Activated naive CD4-positive, alpha-beta T cell treated with anti-CD3 and anti-CD28 coated beads, Interleukin-2, amount 50 U/mL, for 24 hours (primary cell): ENCODE measurements around the gene PLD1.
A peak's percentile ranks its signal among the peaks of the same experiment; 100 is the strongest.

ENCODE experiments used
- H3K27ac Mint-ChIP-seq: one replicate; pipeline ENCODE4 v1.8.0; 2021; ENCODE audit warnings: mild to moderate bottlenecking, mixed read lengths
- H3K27me3 Mint-ChIP-seq: one replicate; pipeline ENCODE4 v1.8.0; 2021; ENCODE audit warnings: mixed read lengths
- H3K36me3 Mint-ChIP-seq: one replicate; pipeline ENCODE4 v1.8.0; 2021; ENCODE audit warnings: mixed read lengths
- H3K4me1 Mint-ChIP-seq: one replicate; pipeline ENCODE4 v1.8.0; 2021; ENCODE audit warnings: mixed read lengths
- H3K4me3 Mint-ChIP-seq: one replicate; pipeline ENCODE4 v1.8.0; 2021; ENCODE audit warnings: mild to moderate bottlenecking, mixed read lengths
- H3K9me3 Mint-ChIP-seq: one replicate; pipeline ENCODE4 v1.8.0; 2021; ENCODE audit warnings: mixed read lengths

Gene PLD1

GRCh38 chr3:171678971-171679492 lies 131.3 kb downstream of the PLD1 start:
- H3K4me1 Mint-ChIP-seq = no peaks in the 10 kb centered on the region
- H3K36me3 Mint-ChIP-seq = no peaks in the 10 kb centered on the region
- H3K27me3 Mint-ChIP-seq = peaks cover 7% of the 10 kb centered on the region
- H3K9me3 Mint-ChIP-seq = no peaks in the 10 kb centered on the region
- H3K27ac Mint-ChIP-seq = no peak overlapping the region
- H3K4me3 Mint-ChIP-seq = no peak overlapping the region

- H3K27me3 Mint-ChIP-seq = no peaks in the 10 kb centered on the region
- H3K4me1 Mint-ChIP-seq = no peaks in the 10 kb centered on the region
- H3K4me3 Mint-ChIP-seq = no peak overlapping the region
- no peak overlapping the region for H3K27ac Mint-ChIP-seq
- no peaks in the 10 kb centered on the region for H3K9me3 Mint-ChIP-seq
- no peaks in the 10 kb centered on the region for H3K36me3 Mint-ChIP-seq
Measured at GRCh38 chr3:171677706-171678105, 132.6 kb downstream of the PLD1 start.

- no peaks in the 10 kb centered on the region for H3K4me1 Mint-ChIP-seq
- no peak overlapping the region for H3K4me3 Mint-ChIP-seq
- no peak overlapping the region for H3K27ac Mint-ChIP-seq
- H3K9me3 Mint-ChIP-seq = no peaks in the 10 kb centered on the region
- H3K27me3 Mint-ChIP-seq = no peaks in the 10 kb centered on the region
- no peaks in the 10 kb centered on the region for H3K36me3 Mint-ChIP-seq
Measured at GRCh38 chr3:171676601-171677175, 133.6 kb downstream of the PLD1 start.

- no peaks in the 10 kb centered on the region for H3K36me3 Mint-ChIP-seq
- H3K4me3 Mint-ChIP-seq = no peak overlapping the region
- H3K9me3 Mint-ChIP-seq = no peaks in the 10 kb centered on the region
Measured at GRCh38 chr3:171673951-171674350, 136.3 kb downstream of the PLD1 start.

GRCh38 chr3:171672538-171672937 lies 137.7 kb downstream of the PLD1 start:
- Mint-ChIP-seq H3K36me3 (no peaks in the 10 kb centered on the region), H3K27ac (no peak overlapping the region), H3K27me3 (no peaks in the 10 kb centered on the region)

More at GRCh38 chr3:171673951-171674350, 136.3 kb downstream of the PLD1 start:
- Mint-ChIP-seq H3K4me1 (no peaks in the 10 kb centered on the region), H3K27ac (no peak overlapping the region), H3K27me3 (no peaks in the 10 kb centered on the region)

GRCh38 chr3:171672124-171672523 lies 138.2 kb downstream of the PLD1 start:
- H3K4me3 Mint-ChIP-seq = no peak overlapping the region
- H3K27ac Mint-ChIP-seq = no peak overlapping the region
- H3K4me1 Mint-ChIP-seq = no peaks in the 10 kb centered on the region
- no peaks in the 10 kb centered on the region for H3K9me3 Mint-ChIP-seq
- no peaks in the 10 kb centered on the region for H3K27me3 Mint-ChIP-seq
- H3K36me3 Mint-ChIP-seq = no peaks in the 10 kb centered on the region

More at GRCh38 chr3:171672538-171672937, 137.7 kb downstream of the PLD1 start:
- no peaks in the 10 kb centered on the region for H3K9me3 Mint-ChIP-seq
- no peak overlapping the region for H3K4me3 Mint-ChIP-seq
- H3K4me1 Mint-ChIP-seq = no peaks in the 10 kb centered on the region

- H3K27ac Mint-ChIP-seq = no peak overlapping the region
- H3K36me3 Mint-ChIP-seq = no peaks in the 10 kb centered on the region
- H3K4me1 Mint-ChIP-seq = no peaks in the 10 kb centered on the region
- no peaks in the 10 kb centered on the region for H3K9me3 Mint-ChIP-seq
- H3K27me3 Mint-ChIP-seq = no peaks in the 10 kb centered on the region
- no peak overlapping the region for H3K4me3 Mint-ChIP-seq
Measured at GRCh38 chr3:171671709-171672108, 138.6 kb downstream of the PLD1 start.

- no peaks in the 10 kb centered on the region for H3K4me1 Mint-ChIP-seq
- H3K36me3 Mint-ChIP-seq = no peaks in the 10 kb centered on the region
- H3K27ac Mint-ChIP-seq = no peak overlapping the region
- peaks cover 5% of the 10 kb centered on the region for H3K27me3 Mint-ChIP-seq
- H3K9me3 Mint-ChIP-seq = no peaks in the 10 kb centered on the region
- H3K4me3 Mint-ChIP-seq = no peak overlapping the region
Measured at GRCh38 chr3:171666516-171666915, 143.8 kb downstream of the PLD1 start.

- Mint-ChIP-seq H3K9me3 (no peaks in the 10 kb centered on the region), H3K4me1 (no peaks in the 10 kb centered on the region), H3K27ac (no peak overlapping the region), H3K36me3 (no peaks in the 10 kb centered on the region), H3K27me3 (peaks cover 6% of the 10 kb centered on the region), H3K4me3 (no peak overlapping the region)
Measured at GRCh38 chr3:171663805-171664204, 146.5 kb downstream of the PLD1 start.

- no peak overlapping the region for H3K4me3 Mint-ChIP-seq
- peak overlapping the region; percentile 5 for H3K27ac Mint-ChIP-seq
- H3K4me1 Mint-ChIP-seq = no peaks in the 10 kb centered on the region
- no peaks in the 10 kb centered on the region for H3K9me3 Mint-ChIP-seq
- H3K27me3 Mint-ChIP-seq = peaks cover 9% of the 10 kb centered on the region
- no peaks in the 10 kb centered on the region for H3K36me3 Mint-ChIP-seq
Measured at GRCh38 chr3:171661484-171661883, 148.8 kb downstream of the PLD1 start.

GRCh38 chr3:171660188-171660587 lies 150.1 kb downstream of the PLD1 start:
- Mint-ChIP-seq H3K36me3 (no peaks in the 10 kb centered on the region), H3K4me3 (no peak overlapping the region), H3K27ac (no peak overlapping the region)

GRCh38 chr3:171658841-171659240 lies 151.4 kb downstream of the PLD1 start:
- Mint-ChIP-seq H3K4me3 (no peak overlapping the region), H3K36me3 (no peaks in the 10 kb centered on the region), H3K4me1 (no peaks in the 10 kb centered on the region), H3K27ac (no peak overlapping the region), H3K27me3 (peaks cover 9% of the 10 kb centered on the region), H3K9me3 (no peaks in the 10 kb centered on the region)

More at GRCh38 chr3:171660188-171660587, 150.1 kb downstream of the PLD1 start:
- Mint-ChIP-seq H3K27me3 (peaks cover 9% of the 10 kb centered on the region), H3K4me1 (no peaks in the 10 kb centered on the region), H3K9me3 (no peaks in the 10 kb centered on the region)

- no peaks in the 10 kb centered on the region for H3K4me1 Mint-ChIP-seq
- H3K27me3 Mint-ChIP-seq = peaks cover 4% of the 10 kb centered on the region
- no peak overlapping the region for H3K4me3 Mint-ChIP-seq
- H3K27ac Mint-ChIP-seq = no peak overlapping the region
- H3K9me3 Mint-ChIP-seq = no peaks in the 10 kb centered on the region
- H3K36me3 Mint-ChIP-seq = no peaks in the 10 kb centered on the region
Measured at GRCh38 chr3:171654809-171655208, 155.5 kb downstream of the PLD1 start.

- H3K9me3 Mint-ChIP-seq = no peaks in the 10 kb centered on the region
- H3K4me3 Mint-ChIP-seq = no peak overlapping the region
- no peaks in the 10 kb centered on the region for H3K4me1 Mint-ChIP-seq
- no peaks in the 10 kb centered on the region for H3K36me3 Mint-ChIP-seq
- H3K27me3 Mint-ChIP-seq = peaks cover 4% of the 10 kb centered on the region
- no peak overlapping the region for H3K27ac Mint-ChIP-seq
Measured at GRCh38 chr3:171654326-171654725, 156.0 kb downstream of the PLD1 start.

- no peaks in the 10 kb centered on the region for H3K36me3 Mint-ChIP-seq
- H3K9me3 Mint-ChIP-seq = no peaks in the 10 kb centered on the region
- no peaks in the 10 kb centered on the region for H3K4me1 Mint-ChIP-seq
- H3K27me3 Mint-ChIP-seq = peaks cover 4% of the 10 kb centered on the region
- no peak overlapping the region for H3K4me3 Mint-ChIP-seq
- H3K27ac Mint-ChIP-seq = no peak overlapping the region
Measured at GRCh38 chr3:171653701-171654100, 156.6 kb downstream of the PLD1 start.

- peaks cover 1% of the 10 kb centered on the region for H3K27me3 Mint-ChIP-seq
- no peak overlapping the region for H3K27ac Mint-ChIP-seq
- no peaks in the 10 kb centered on the region for H3K36me3 Mint-ChIP-seq
- no peaks in the 10 kb centered on the region for H3K9me3 Mint-ChIP-seq
- no peak overlapping the region for H3K4me3 Mint-ChIP-seq
- H3K4me1 Mint-ChIP-seq = no peaks in the 10 kb centered on the region
Measured at GRCh38 chr3:171652932-171653331, 157.4 kb downstream of the PLD1 start.
